Effector CD8-positive, alpha-beta T cell (primary cell): ENCODE results near the gene CORO2B.

ENCODE experiments used
- DNase-seq: peaks from one replicate; lab custom pipeline; 2025; lab: John Stamatoyannopoulos, UW

The CORO2B gene

DNA sequence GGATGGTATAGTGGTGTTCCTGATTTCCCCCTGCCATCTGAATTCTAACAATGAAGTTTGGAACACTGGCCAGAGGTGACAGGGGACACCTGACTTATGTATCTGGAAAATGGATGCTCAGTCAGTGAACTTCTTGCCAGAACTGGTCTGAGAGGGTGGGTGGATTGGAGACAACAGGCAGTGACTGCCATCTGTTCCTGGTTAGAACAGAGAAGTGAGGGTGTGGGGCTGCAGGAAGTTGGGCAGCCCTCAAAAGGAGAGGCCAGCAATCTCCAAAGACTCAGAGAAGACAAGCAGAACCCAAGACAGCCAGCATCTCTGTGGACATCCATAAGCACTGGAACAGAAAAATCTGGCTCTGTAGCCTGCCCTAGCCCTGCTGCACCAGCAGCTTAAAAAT, 191.4 kb downstream of the CORO2B start:
- no peak for DNase-seq

DNA sequence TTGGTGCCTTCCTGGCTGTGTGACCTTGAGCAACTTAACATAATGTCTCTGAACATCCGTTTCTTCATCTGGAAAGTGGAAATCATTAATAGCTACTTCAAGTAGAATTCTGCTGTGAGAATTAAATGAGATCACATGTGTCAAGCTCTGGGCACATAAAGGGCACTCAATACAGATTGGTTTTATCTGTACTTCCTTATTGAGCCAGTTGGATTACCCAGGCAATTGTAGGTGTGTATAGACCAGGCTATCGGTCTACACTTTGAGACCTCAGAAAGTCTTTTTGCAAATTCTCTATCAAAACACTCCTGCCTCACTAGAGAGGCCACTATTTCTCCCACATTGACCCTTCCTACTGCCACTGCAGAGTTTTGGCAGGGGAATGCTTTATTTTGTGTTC, 194.2 kb downstream of the CORO2B start:
- DNase-seq: no peak

DNA sequence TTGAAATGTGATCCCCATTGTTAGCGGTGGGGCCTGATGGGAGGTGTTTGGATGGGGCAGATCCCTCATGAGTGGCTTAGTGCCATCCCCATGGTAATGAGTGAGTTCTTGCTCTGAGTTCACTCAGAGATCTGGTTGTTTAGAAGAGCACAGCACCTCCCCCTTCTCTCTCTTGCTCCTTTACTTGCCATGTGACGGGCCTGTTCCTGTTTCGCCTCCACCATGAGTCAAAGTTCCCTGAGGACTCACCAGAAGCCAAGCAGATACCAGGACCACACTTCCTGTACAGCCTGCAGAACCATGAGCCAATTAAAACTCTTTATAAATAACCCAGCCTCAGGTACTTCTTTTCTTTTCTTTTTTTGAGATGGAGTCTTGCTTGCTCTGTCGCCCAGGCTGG, 195.3 kb downstream of the CORO2B start:
- no peak for DNase-seq

DNA sequence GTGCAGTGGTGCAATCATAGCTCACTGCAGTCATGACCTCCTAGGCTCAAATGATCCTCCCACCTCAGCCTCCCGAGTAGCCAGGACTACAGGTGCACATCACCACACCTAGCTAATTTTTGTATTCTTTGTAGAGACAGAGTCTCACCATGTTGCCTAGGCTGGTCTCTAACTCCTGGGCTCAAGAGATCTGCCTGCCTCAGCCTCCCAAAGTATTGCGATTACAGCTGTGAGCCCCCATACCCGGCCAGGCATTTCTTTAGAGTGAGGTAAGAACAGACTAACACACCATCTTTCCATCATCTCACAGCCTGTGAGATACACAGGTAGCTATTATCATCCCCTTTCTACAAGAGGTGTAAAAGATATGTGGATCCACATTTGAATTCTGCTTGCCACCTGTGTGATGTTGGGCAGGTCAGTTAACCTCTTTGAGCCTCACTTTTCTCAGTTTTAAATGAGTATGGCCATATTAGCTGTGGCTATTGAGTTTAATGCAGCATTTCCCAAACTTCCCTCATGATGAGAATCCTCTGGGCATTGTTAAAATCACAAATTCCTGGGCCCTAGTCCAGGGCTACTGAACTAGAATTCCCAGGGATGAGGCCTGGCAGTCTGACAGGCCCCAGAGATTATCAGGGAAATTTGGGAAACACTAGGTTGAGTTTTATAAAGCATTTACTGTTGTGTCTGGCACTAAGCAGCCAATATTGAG, 195.9 kb downstream of the CORO2B start:
- DNase-seq: no peak

DNA sequence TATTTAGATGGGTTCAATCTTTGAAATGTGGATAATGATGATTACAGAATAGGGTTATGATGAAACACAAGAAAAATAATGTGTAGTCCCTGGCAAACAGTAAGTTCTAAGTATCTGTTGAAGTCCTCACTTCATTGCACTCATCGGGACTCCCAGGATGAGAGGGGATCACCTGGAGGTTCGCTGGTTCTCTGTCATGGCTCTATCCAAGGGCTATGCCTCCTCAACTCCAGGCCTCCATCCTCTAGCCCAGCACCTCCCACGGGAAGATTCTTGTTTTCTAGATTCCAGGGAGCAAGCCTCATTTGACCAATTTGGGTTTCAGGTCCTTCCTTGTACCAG, 196.4 kb downstream of the CORO2B start:
- DNase-seq: no peak

DNA sequence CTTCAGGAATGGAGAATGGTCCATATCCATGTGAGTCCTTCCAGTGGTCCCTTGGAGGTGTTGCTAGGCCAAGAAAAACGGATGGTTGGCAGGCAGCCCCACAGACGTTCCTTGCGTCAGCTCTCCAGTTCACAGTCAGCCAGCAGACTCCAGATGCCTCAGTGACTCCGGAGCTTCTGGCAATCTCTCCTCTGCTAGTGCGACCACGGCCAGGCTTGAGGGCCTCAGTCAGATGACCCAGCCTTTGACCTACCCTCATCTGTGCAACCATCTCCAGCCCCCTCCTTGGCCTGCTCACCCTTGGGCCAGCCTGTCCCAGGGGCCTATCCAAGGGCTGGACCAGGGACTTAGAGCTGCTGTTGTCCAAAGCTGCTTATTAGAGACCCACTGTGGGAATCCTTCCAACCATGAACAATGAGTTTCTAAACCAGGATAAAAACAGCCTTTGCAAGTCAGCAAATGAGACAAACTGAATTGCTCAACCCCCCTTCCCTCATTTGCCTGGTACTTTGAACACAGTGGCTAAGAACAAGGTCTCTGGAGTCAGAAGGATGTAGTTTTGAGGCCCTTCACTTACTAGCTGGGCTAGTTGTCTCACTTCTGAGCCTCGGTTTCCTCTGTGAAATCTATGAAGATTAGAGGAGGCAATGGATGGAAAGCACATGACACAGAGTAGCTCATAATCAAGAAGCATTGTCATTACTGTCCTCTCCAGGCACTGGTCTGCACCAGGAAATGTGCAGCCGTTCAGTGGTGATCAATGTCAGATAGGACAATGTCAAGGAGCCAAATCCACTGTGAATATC, 197.1 kb downstream of the CORO2B start:
- DNase-seq: no peak

DNA sequence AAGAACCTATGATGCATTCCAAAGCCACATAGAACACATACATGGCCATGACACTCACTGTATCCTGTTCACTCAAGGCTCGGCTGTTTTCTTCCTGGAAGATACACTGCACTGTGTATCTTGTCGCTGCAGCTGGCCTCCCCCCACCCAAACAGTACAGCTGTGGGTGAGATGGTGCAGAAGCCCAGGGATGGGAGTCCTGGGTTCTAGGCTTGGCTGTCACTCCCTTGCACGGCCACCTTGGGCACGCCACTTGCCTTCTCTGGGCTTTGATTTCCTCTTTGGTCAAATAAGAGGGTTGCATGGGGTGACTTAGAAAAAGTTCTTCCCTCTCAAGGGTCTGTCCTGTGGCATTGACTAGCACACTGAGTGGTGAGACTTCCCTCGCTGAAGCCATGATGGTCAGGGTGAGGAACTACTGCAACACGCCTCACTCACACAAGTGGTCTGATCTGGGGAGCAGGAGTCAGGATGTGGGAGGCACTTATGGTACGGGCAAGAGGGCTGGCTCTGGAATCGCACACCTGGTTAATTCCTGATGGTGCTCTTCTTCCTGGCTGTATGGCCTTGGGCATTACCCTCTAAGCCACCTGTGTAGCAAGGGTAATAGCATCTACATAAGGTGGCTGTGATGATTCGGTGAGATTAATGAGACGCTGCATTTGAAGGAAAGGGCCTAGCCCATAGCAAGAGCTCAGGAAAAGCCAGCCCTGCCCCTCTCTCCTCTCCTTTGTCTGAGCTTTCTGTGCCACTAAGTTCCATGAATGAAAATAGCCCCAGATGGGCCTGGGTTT, 197.9 kb downstream of the CORO2B start:
- no peak for DNase-seq
